K562 (cell line): ENCODE data around the gene FANCD2. TPM values are rescaled to one million over a fixed set of nuclear protein-coding genes. Genes with fewer than 3 reads are reported as not detected.

Experiments
- CREB3L1 ChIP-seq: fragments of 450-650 bp; IDR thresholded peaks from 2 replicates; pipeline ENCODE4 v1.6.1; 2014; ENCODE audit warnings: low read depth, mild to moderate bottlenecking, moderate library complexity, borderline replicate concordance
- CSDE1 ChIP-seq, 2 experiments: fragments of 450-650 bp; IDR thresholded peaks; 2 replicates each; pipeline ENCODE4 v1.6.1; 2016; ENCODE audit warnings: mild to moderate bottlenecking in 1 of 2
- ETV6 ChIP-seq, 3 experiments: fragments of 150-350 bp in 1 of 3; sonication (generic) in 1 of 3; formaldehyde crosslinking in 1 of 3; IDR thresholded peaks; 2 replicates each; pipeline versions ENCODE4 v1.6.1 to v1.8.0; 2014 to 2022; ENCODE audit warnings: borderline replicate concordance in 2 of 3, low read depth in 2 of 3, antibody characterized with exemption in 1 of 3, low read length in 1 of 3, mild to moderate bottlenecking in 1 of 3, missing genetic modification reagents in 1 of 3
- FOS ChIP-seq: IDR thresholded peaks from 3 replicates; pipeline ENCODE4 v1.6.1; 2011; ENCODE audit not compliant: insufficient read length; ENCODE audit errors: extremely low read depth
- HMGXB4 ChIP-seq: sonication (generic); formaldehyde crosslinking; IDR thresholded peaks from 2 replicates; pipeline ENCODE4 v1.8.1; 2023; ENCODE audit warnings: mild to moderate bottlenecking, missing genetic modification reagents
- HNRNPLL ChIP-seq: fragments of 200-400 bp; formaldehyde crosslinking; IDR thresholded peaks from 2 replicates; pipeline ENCODE4 v1.6.1; 2017; ENCODE audit warnings: low read length, low read depth, mild to moderate bottlenecking; ENCODE audit not compliant: poor library complexity, severe bottlenecking
- JUNB ChIP-seq: fragments of 450-650 bp; formaldehyde crosslinking; conservative IDR thresholded peaks from 2 replicates; pipeline ENCODE4 v1.4.0; 2020; ENCODE audit warnings: mild to moderate bottlenecking
- MYBL2 ChIP-seq, 2 experiments: fragments of 450-650 bp in 1 of 2; sonication (generic) in 1 of 2; formaldehyde crosslinking in 1 of 2; IDR thresholded peaks; 2 replicates each; pipeline versions ENCODE4 v1.6.1 to v1.8.1; 2017 to 2022; ENCODE audit warnings: borderline replicate concordance in 1 of 2, inconsistent platforms in 1 of 2, low read depth in 1 of 2, mild to moderate bottlenecking in 1 of 2, missing genetic modification reagents in 1 of 2, moderate library complexity in 1 of 2
- NR2C1 ChIP-seq, 2 experiments: fragments of 450-650 bp; IDR thresholded peaks; 2 replicates each; pipeline ENCODE4 v1.6.1; 2017; ENCODE audit warnings: mild to moderate bottlenecking in 2 of 2, antibody characterized with exemption in 1 of 2, inconsistent platforms in 1 of 2, missing compliant biosample characterization in 1 of 2, missing genetic modification characterization in 1 of 2
- PKNOX1 ChIP-seq: fragments of 450-650 bp; IDR thresholded peaks from 2 replicates; pipeline ENCODE4 v1.6.1; 2016
- PTBP1 ChIP-seq: fragments of 200-400 bp; formaldehyde crosslinking; IDR thresholded peaks from 2 replicates; pipeline ENCODE4 v1.6.1; 2017; ENCODE audit warnings: low read depth, low read length
- RNF2 ChIP-seq: sonication (generic); IDR thresholded peaks from 2 replicates; pipeline ENCODE4 v1.6.1; 2016
- SMC3 ChIP-seq: conservative IDR thresholded peaks from 2 replicates; pipeline ENCODE4 v1.6.1; 2011; ENCODE audit warnings: low read depth, low read length, improper control_type of control experiment; ENCODE audit not compliant: insufficient read depth
- XRCC4 ChIP-seq: IDR thresholded peaks from one replicate; pipeline ENCODE4 v1.6.1; 2011; ENCODE audit not compliant: insufficient read depth, insufficient read length; ENCODE audit errors: extremely low read depth
- ZBTB34 ChIP-seq: fragments of 250-450 bp; sonication (Bioruptor Pico); IDR thresholded peaks from 2 replicates; pipeline ENCODE4 v1.8.0; 2021; ENCODE audit warnings: mild to moderate bottlenecking, moderate library complexity
- ZFP30 ChIP-seq: fragments of 250-450 bp; sonication (Bioruptor Pico); IDR thresholded peaks from 2 replicates; pipeline ENCODE4 v1.8.0; 2022; ENCODE audit warnings: moderate library complexity, mild to moderate bottlenecking, inconsistent platforms, borderline replicate concordance
- ZNF133 ChIP-seq: fragments of 250-450 bp; sonication (Bioruptor Pico); IDR thresholded peaks from 2 replicates; pipeline ENCODE4 v1.4.0; 2020; ENCODE audit warnings: mild to moderate bottlenecking
- ZNF146 ChIP-seq: IDR thresholded peaks from one replicate; pipeline ENCODE4 v1.6.1; 2018; ENCODE audit warnings: missing compliant biosample characterization; ENCODE audit not compliant: unreplicated experiment
- ZNF436 ChIP-seq: fragments of 250-450, 450-650 bp; sonication (Bioruptor Pico); formaldehyde crosslinking; IDR thresholded peaks from 2 replicates; pipeline ENCODE4 v1.7.0; 2020; ENCODE audit warnings: mild to moderate bottlenecking
- ZNF707 ChIP-seq: fragments of 250-450 bp; sonication (Bioruptor Pico); conservative IDR thresholded peaks from 2 replicates; pipeline ENCODE4 v1.8.0; 2022; ENCODE audit warnings: inconsistent platforms, mild to moderate bottlenecking, moderate library complexity
- polyA plus RNA-seq, 8 experiments: library from polyadenylated mRNA; depleted of rRNA in 4 of 8; stranded (reverse) in 5 of 8; unstranded in 3 of 8; fragments of >200 nt; fragmentation: Nextera tagmentation in 2 of 8; fragmentation: Illumina TruSeq in 1 of 8; extraction: Ambion mirVana in 2 of 8; extraction: Trizol in 1 of 8; gene quantifications; 2 replicates each; pipeline versions ENCODE4 v1.2.1 to v1.2.3, GENCODE V29; 2011 to 2014; ENCODE audit warnings: inconsistent platforms in 1 of 8, missing spikeins in 1 of 8
- total RNA-seq, 7 experiments: library from RNA; depleted of rRNA in 6 of 7; stranded (reverse); fragments of >200 nt in 6 of 7; fragmentation: Illumina TruSeq in 2 of 7; extraction: Trizol in 2 of 7; gene quantifications; 2 replicates each; pipeline versions ENCODE4 v1.2.1 to v1.2.3, GENCODE V29; 2011 to 2021; ENCODE audit warnings: low replicate concordance in 1 of 7

The FANCD2 gene
- total and polyA plus RNA-seq, 9 of the 15 experiments (the other 6 are each of a cell fraction or from before 2014, with no cell fraction given): 59.4 to 137 (median 96.1) TPM

- TF ChIP-seq PKNOX1 (peak; percentile 50; the same call in 1 of the 2 replicates), ZNF436 (CRISPR knock-in tag) (no peak), PTBP1 (no peak), FOS (peak; percentile 50), JUNB (CRISPR knock-in tag) (no peak), ZNF133 (CRISPR knock-in tag) (no peak), ZNF707 (CRISPR knock-in tag) (no peak), CREB3L1 (peak; percentile 77), ZNF146 (CRISPR knock-in tag) (no peak), HNRNPLL (peak; percentile 73), SMC3 (no peak), CSDE1 (IDR thresholded peaks at IDR 0.05) (peak in 1 of 2 experiments; percentile 48; a peak in 1 of 4 replicates), MYBL2 (IDR thresholded peaks at IDR 0.05; ENCODE audit: low read depth) (no peak), MYBL2 (CRISPR knock-in tag; IDR thresholded peaks at IDR 0.05; ENCODE audit: borderline replicate concordance) (no peak), HMGXB4 (CRISPR knock-in tag) (0 out of 2 replicates have a peak, but pooled peaks have one; percentile 80), ZBTB34 (CRISPR knock-in tag) (no peak), ETV6 (IDR thresholded peaks at IDR 0.05; ENCODE audit: borderline replicate concordance in 1 of 2, low read depth in 2 of 2, low read length in 1 of 2) (no peak), ETV6 (CRISPR knock-in tag; IDR thresholded peaks at IDR 0.05; ENCODE audit: borderline replicate concordance) (0 out of 2 replicates have a peak, but pooled peaks have one; percentile 65), ZFP30 (CRISPR knock-in tag) (no peak), NR2C1 (IDR thresholded peaks at IDR 0.05) (peak; percentile 30; the same call in 1 of the 2 replicates), NR2C1 (tag; IDR thresholded peaks at IDR 0.05) (peak; percentile 60), RNF2 (peak; percentile 92), XRCC4 (no peak)
These were observed 89.3 kb downstream of the FANCD2 start, which contains the start of gene BRK1 (continued) for GRCh38 chr3:10115326-10116137.
